ENCODE results near the gene STON2. TPM values are rescaled to one million over a fixed set of nuclear protein-coding genes. Genes with fewer than 3 reads are reported as not detected.
"Not testable (repeated sequence)": the region's sequence is repeated elsewhere in the genome, so short reads cannot be mapped to it uniquely, and the experiment has no call there.

Gene STON2
- total RNA-seq, 1 experiment from 2014 or later, result 9.1 TPM

DNA sequence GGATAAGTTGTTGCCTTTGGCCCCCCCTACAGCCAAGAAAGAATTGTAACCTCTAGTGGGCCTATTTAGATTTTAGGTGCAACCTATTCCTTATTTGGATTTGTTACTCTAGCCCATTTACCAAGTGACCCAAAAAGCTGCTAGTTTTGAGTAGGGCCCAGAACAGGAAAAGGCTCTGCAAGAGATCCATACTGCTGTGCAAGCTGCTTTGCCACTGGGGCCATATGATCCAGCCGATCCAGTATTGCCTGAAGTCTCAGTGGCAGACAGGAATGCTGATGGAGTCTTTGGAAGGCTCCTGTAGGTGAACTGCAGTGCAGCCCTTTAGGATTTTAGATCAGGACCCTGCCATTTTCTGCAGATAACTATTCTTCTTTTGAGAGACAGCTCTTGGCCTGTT, 166.5 kb downstream of the STON2 start:
- no peak overlapping the region for H3K4me3 ChIP-seq
- H3K9me2 ChIP-seq (ENCODE audit: insufficient read depth), result no peaks in the 10 kb centered on the region
- H3K36me3 ChIP-seq (ENCODE audit: low read depth), result no peaks in the 10 kb centered on the region
- no peaks in the 10 kb centered on the region for H3K9me3 ChIP-seq (ENCODE audit: insufficient read depth, low read depth)
- H2AFZ ChIP-seq, result no peak overlapping the region
- DNase-seq, result no peak
- intact Hi-C loops (cut with micrococcal nuclease; ENCODE audit: unreplicated experiment), result no loop called here
- ChIA-PET CTCF (no interaction called here), POLR2A (ENCODE audit: unreplicated experiment) (no interaction called here)
- TF ChIP-seq, protein P1, sequence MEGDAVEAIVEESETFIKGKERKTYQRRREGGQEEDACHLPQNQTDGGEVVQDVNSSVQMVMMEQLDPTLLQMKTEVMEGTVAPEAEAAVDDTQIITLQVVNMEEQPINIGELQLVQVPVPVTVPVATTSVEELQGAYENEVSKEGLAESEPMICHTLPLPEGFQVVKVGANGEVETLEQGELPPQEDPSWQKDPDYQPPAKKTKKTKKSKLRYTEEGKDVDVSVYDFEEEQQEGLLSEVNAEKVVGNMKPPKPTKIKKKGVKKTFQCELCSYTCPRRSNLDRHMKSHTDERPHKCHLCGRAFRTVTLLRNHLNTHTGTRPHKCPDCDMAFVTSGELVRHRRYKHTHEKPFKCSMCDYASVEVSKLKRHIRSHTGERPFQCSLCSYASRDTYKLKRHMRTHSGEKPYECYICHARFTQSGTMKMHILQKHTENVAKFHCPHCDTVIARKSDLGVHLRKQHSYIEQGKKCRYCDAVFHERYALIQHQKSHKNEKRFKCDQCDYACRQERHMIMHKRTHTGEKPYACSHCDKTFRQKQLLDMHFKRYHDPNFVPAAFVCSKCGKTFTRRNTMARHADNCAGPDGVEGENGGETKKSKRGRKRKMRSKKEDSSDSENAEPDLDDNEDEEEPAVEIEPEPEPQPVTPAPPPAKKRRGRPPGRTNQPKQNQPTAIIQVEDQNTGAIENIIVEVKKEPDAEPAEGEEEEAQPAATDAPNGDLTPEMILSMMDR (conservative IDR thresholded peaks at IDR 0.05), result no peak
- TF ChIP-seq EZH2 (IDR thresholded peaks at IDR 0.05; ENCODE audit: low read depth), result no peak
- BruUV-seq (replicated peaks), result no TSS peak
- no peak overlapping the region for H3K27ac ChIP-seq
- H3K27me3 ChIP-seq (ENCODE audit: insufficient read depth, low read depth), result no peaks in the 10 kb centered on the region
- no peaks in the 10 kb centered on the region for H3F3A ChIP-seq (ENCODE audit: insufficient read depth, low read depth)
- no peaks in the 10 kb centered on the region for H4K20me1 ChIP-seq (ENCODE audit: insufficient read depth)
- H3K4me1 ChIP-seq (replicated peaks; ENCODE audit: insufficient read depth), result peaks cover 13% of the 10 kb centered on the region; the same call in 1 of the 2 replicates
- H3K79me2 ChIP-seq (ENCODE audit: low read depth), result no peaks in the 10 kb centered on the region
- no peak overlapping the region for H3K4me2 ChIP-seq

DNA sequence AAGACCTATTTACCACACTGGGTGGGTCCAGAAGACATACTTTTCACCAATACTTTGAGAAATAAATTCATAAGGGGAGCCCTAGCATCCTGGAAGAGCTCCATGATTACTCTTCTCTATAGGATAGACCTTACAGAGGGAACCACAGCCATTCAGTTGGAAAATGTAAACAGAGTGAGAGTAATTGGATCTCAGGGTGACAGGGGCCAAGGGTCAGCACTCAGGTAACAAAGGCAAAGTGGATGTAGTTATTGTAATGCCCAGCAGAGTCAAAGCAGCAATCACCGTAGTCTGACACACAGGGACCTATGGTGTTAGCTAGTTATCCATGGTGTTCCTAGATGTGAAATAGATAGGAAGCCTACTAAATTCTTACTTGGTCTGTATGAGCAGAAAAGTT, 168.6 kb downstream of the STON2 start:
- Histone ChIP-seq H3K4me1 (replicated peaks; ENCODE audit: insufficient read depth) (peaks cover 13% of the 10 kb centered on the region; the same call in 1 of the 2 replicates), H3F3A (ENCODE audit: insufficient read depth, low read depth) (no peaks in the 10 kb centered on the region), H2AFZ (no peak overlapping the region), H4K20me1 (ENCODE audit: insufficient read depth) (no peaks in the 10 kb centered on the region), H3K4me2 (no peak overlapping the region), H3K79me2 (ENCODE audit: low read depth) (no peaks in the 10 kb centered on the region), H3K27me3 (ENCODE audit: insufficient read depth, low read depth) (no peaks in the 10 kb centered on the region), H3K4me3 (no peak overlapping the region), H3K27ac (no peak overlapping the region), H3K9me3 (ENCODE audit: insufficient read depth, low read depth) (no peaks in the 10 kb centered on the region), H3K36me3 (ENCODE audit: low read depth) (no peaks in the 10 kb centered on the region), H3K9me2 (ENCODE audit: insufficient read depth) (no peaks in the 10 kb centered on the region)
- no TSS peak for BruUV-seq (replicated peaks)
- DNase-seq, result no peak
- intact Hi-C loops (cut with micrococcal nuclease; ENCODE audit: unreplicated experiment), result no loop called here
- POLR2A ChIA-PET (ENCODE audit: unreplicated experiment), result interaction anchor here (0.7 kb wide), 1 partner anchor 169 kb away, joined by 3 read pairs; no protein-coding TSS in a partner anchor
- CTCF ChIA-PET, result no interaction called here
- TF ChIP-seq, protein P1 (conservative IDR thresholded peaks at IDR 0.05), result no peak
- no peak for TF ChIP-seq EZH2 (IDR thresholded peaks at IDR 0.05; ENCODE audit: low read depth)

DNA sequence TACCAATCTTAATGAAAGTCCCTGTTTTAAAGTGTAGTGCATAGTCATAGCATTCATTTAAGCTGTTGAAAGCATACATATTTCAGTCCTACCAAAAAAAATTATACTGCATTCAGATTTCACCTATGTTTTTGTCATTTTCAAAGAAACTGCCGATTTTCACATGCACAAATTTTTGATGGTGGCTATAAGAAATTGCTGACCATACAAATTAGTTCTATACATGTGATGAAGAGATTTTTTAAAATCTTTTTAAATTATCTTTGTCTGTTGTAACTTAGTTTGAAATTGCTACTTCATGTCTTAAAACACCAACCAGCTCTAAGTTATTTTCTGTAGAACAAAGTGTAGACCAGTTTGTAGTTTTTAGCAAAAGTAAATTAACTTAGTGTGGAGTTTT, 175.9 kb downstream of the STON2 start:
- CTCF ChIA-PET, result no interaction called here

DNA sequence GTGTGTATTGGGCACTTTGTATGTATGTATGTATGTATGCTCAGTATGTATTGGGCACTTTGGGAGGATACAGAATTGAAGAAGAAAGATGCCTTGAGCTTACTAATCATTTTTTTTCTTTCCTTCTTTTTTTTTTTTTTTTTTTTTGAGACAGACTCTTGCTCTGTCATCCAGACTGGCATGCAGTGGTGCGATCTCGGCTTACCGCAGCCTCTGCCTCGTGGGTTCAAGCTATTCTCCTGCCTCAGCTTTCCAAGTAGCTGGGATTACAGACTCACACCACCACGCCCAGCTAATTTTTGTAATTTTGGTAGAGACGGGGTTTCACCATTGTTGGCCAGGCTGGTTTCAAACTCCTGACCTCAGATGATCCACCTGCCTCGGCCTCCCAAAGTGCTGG, 176.3 kb downstream of the STON2 start:
- H3K4me2 ChIP-seq; BruUV-seq (replicated peaks); H3K9me2 ChIP-seq (ENCODE audit: insufficient read depth); H3K27me3 ChIP-seq (ENCODE audit: insufficient read depth, low read depth); CTCF ChIA-PET; H3K9me3 ChIP-seq (ENCODE audit: insufficient read depth, low read depth); DNase-seq; POLR2A ChIA-PET (ENCODE audit: unreplicated experiment); intact Hi-C loops (cut with micrococcal nuclease; ENCODE audit: unreplicated experiment); H4K20me1 ChIP-seq (ENCODE audit: insufficient read depth); H3K27ac ChIP-seq; H2AFZ ChIP-seq; H3K4me3 ChIP-seq; H3K36me3 ChIP-seq (ENCODE audit: low read depth): not testable (repeated sequence)
- H3K79me2 ChIP-seq (ENCODE audit: low read depth), result peaks cover 13% of the 10 kb centered on the region
- H3K4me1 ChIP-seq (replicated peaks; ENCODE audit: insufficient read depth), result peaks cover 12% of the 10 kb centered on the region
- H3F3A ChIP-seq (ENCODE audit: insufficient read depth, low read depth), result peaks cover 17% of the 10 kb centered on the region; the same call in 1 of the 2 replicates

More for the DNA sequence above, 175.9 kb downstream of the STON2 start:
- no TSS peak for BruUV-seq (replicated peaks)
- POLR2A ChIA-PET (ENCODE audit: unreplicated experiment), result no interaction called here
- Histone ChIP-seq H3K4me2 (no peak overlapping the region), H3K4me1 (replicated peaks; ENCODE audit: insufficient read depth) (peaks cover 11% of the 10 kb centered on the region), H3K79me2 (ENCODE audit: low read depth) (peaks cover 9% of the 10 kb centered on the region), H3K36me3 (ENCODE audit: low read depth) (no peaks in the 10 kb centered on the region), H3F3A (ENCODE audit: insufficient read depth, low read depth) (peaks cover 17% of the 10 kb centered on the region; the same call in 1 of the 2 replicates), H3K9me2 (ENCODE audit: insufficient read depth) (no peaks in the 10 kb centered on the region), H3K9me3 (ENCODE audit: insufficient read depth, low read depth) (no peaks in the 10 kb centered on the region), H3K27me3 (ENCODE audit: insufficient read depth, low read depth) (no peaks in the 10 kb centered on the region), H2AFZ (no peak overlapping the region), H4K20me1 (ENCODE audit: insufficient read depth) (no peaks in the 10 kb centered on the region), H3K27ac (no peak overlapping the region), H3K4me3 (no peak overlapping the region)
- no peak for DNase-seq
- TF ChIP-seq EZH2 (IDR thresholded peaks at IDR 0.05; ENCODE audit: low read depth), result no peak
- TF ChIP-seq, protein P1 (conservative IDR thresholded peaks at IDR 0.05), result no peak
- intact Hi-C loops (cut with micrococcal nuclease; ENCODE audit: unreplicated experiment), result no loop called here
